Measurements from ENCODE around the gene WDR46. TPM values are rescaled to one million over a fixed set of nuclear protein-coding genes. Genes with fewer than 3 reads are reported as not detected.

WDR46 gene
- total RNA-seq, 1 donor from 2014 or later, result 63.7 TPM

DNA sequence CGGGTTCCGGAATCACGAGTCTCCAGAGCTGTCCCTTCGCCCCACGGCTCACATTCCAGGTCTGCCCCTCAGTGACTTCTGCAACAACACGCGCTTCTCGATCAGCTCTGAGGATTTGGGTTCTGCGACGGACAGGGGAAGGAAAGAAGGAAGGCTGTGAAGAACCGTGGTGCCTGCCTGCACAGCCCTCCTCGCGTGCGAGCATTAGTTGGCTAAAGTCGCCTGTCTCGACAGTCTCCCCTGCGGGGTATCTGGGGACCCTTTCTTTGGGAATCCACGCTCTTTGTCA is 40.5 kb downstream of the WDR46 start:
- no peaks in the 10 kb centered on the region for H3K9me3 ChIP-seq (ENCODE audit: insufficient read depth, low read depth, low read length)
- no peak for FAIRE-seq
- H4K20me1 ChIP-seq (ENCODE audit: insufficient read depth, low read length), result peaks cover 3% of the 10 kb centered on the region
- H2AFZ ChIP-seq (ENCODE audit: low read depth, low read length), result peak overlapping the region; percentile 83
- peak overlapping the region; percentile 99 for H3K4me2 ChIP-seq (ENCODE audit: low read length)
- Mint-ChIP-seq H3K4me1 (ENCODE audit: low read depth, unreplicated experiment) (peaks cover 26% of the 10 kb centered on the region), H3K4me3 (ENCODE audit: unreplicated experiment) (peak overlapping the region; percentile 84), H3K27me3 (ENCODE audit: low read depth, unreplicated experiment) (peaks cover 3% of the 10 kb centered on the region), H3K9me3 (ENCODE audit: unreplicated experiment) (peaks cover 4% of the 10 kb centered on the region), H3K27ac (ENCODE audit: unreplicated experiment) (peak overlapping the region; percentile 77), H3K36me3 (ENCODE audit: low read depth, unreplicated experiment) (peaks cover 8% of the 10 kb centered on the region)
- DNase-seq (ENCODE audit: low read depth), result peak; percentile 25
- peaks cover 6% of the 10 kb centered on the region for H3K36me3 ChIP-seq (ENCODE audit: insufficient read depth, low read length)
- peaks cover 31% of the 10 kb centered on the region for H3K4me1 ChIP-seq (ENCODE audit: insufficient read depth, low read length)
- H3K27me3 ChIP-seq (ENCODE audit: insufficient read depth, low read length), result no peaks in the 10 kb centered on the region
- H3K79me2 ChIP-seq (ENCODE audit: insufficient read depth, low read length), result no peaks in the 10 kb centered on the region
- H3K9ac ChIP-seq (ENCODE audit: low read length), result peak overlapping the region; percentile 87
- H3K27ac ChIP-seq (ENCODE audit: low read depth, low read length), result peak overlapping the region; percentile 73
- no peak for TF ChIP-seq EZH2 (IDR thresholded peaks at IDR 0.05; ENCODE audit: insufficient read depth, low read length)
- TF ChIP-seq, protein P1, sequence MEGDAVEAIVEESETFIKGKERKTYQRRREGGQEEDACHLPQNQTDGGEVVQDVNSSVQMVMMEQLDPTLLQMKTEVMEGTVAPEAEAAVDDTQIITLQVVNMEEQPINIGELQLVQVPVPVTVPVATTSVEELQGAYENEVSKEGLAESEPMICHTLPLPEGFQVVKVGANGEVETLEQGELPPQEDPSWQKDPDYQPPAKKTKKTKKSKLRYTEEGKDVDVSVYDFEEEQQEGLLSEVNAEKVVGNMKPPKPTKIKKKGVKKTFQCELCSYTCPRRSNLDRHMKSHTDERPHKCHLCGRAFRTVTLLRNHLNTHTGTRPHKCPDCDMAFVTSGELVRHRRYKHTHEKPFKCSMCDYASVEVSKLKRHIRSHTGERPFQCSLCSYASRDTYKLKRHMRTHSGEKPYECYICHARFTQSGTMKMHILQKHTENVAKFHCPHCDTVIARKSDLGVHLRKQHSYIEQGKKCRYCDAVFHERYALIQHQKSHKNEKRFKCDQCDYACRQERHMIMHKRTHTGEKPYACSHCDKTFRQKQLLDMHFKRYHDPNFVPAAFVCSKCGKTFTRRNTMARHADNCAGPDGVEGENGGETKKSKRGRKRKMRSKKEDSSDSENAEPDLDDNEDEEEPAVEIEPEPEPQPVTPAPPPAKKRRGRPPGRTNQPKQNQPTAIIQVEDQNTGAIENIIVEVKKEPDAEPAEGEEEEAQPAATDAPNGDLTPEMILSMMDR (IDR thresholded peaks at IDR 0.05; ENCODE audit: insufficient read depth, low read depth, low read length), result peak; percentile 9
- peak overlapping the region; percentile 68 for H3K4me3 ChIP-seq (ENCODE audit: insufficient read depth, low read depth, low read length)

GRCh38 chr6:33247977-33248642 is 40.9 kb downstream of the WDR46 start:
- H3K9ac ChIP-seq (ENCODE audit: low read length), result peak overlapping the region; percentile 87
- H3K4me1 ChIP-seq (ENCODE audit: insufficient read depth, low read length), result peaks cover 31% of the 10 kb centered on the region
- no peaks in the 10 kb centered on the region for H3K9me3 ChIP-seq (ENCODE audit: insufficient read depth, low read depth, low read length)
- Mint-ChIP-seq H3K36me3 (ENCODE audit: low read depth, unreplicated experiment) (peaks cover 8% of the 10 kb centered on the region), H3K4me1 (ENCODE audit: low read depth, unreplicated experiment) (peaks cover 26% of the 10 kb centered on the region), H3K4me3 (ENCODE audit: unreplicated experiment) (peak overlapping the region; percentile 84), H3K27me3 (ENCODE audit: low read depth, unreplicated experiment) (peaks cover 3% of the 10 kb centered on the region), H3K27ac (ENCODE audit: unreplicated experiment) (peak overlapping the region; percentile 77), H3K9me3 (ENCODE audit: unreplicated experiment) (peaks cover 4% of the 10 kb centered on the region)
- H3K4me3 ChIP-seq (ENCODE audit: insufficient read depth, low read depth, low read length), result peak overlapping the region; percentile 68
- TF ChIP-seq, protein P1 (IDR thresholded peaks at IDR 0.05; ENCODE audit: insufficient read depth, low read depth, low read length), result peak; percentile 72
- TF ChIP-seq EZH2 (IDR thresholded peaks at IDR 0.05; ENCODE audit: insufficient read depth, low read length), result no peak
- peaks cover 3% of the 10 kb centered on the region for H4K20me1 ChIP-seq (ENCODE audit: insufficient read depth, low read length)
- no peaks in the 10 kb centered on the region for H3K79me2 ChIP-seq (ENCODE audit: insufficient read depth, low read length)
- peak overlapping the region; percentile 99 for H3K4me2 ChIP-seq (ENCODE audit: low read length)
- H3K27ac ChIP-seq (ENCODE audit: low read depth, low read length), result peak overlapping the region; percentile 73
- H2AFZ ChIP-seq (ENCODE audit: low read depth, low read length), result peak overlapping the region; percentile 86
- peaks cover 6% of the 10 kb centered on the region for H3K36me3 ChIP-seq (ENCODE audit: insufficient read depth, low read length)
- DNase-seq (ENCODE audit: low read depth) (peak; percentile 52), FAIRE-seq (no peak)
- H3K27me3 ChIP-seq (ENCODE audit: insufficient read depth, low read length), result peaks cover 2% of the 10 kb centered on the region

GRCh38 chr6:33243476-33243875 is 45.6 kb downstream of the WDR46 start:
- Mint-ChIP-seq H3K4me1 (ENCODE audit: low read depth, unreplicated experiment) (no peaks in the 10 kb centered on the region), H3K27ac (ENCODE audit: unreplicated experiment) (no peak overlapping the region), H3K36me3 (ENCODE audit: low read depth, unreplicated experiment) (no peaks in the 10 kb centered on the region), H3K4me3 (ENCODE audit: unreplicated experiment) (no peak overlapping the region), H3K9me3 (ENCODE audit: unreplicated experiment) (peaks cover 3% of the 10 kb centered on the region), H3K27me3 (ENCODE audit: low read depth, unreplicated experiment) (peaks cover 23% of the 10 kb centered on the region)
- Histone ChIP-seq H3K9me3 (ENCODE audit: insufficient read depth, low read depth, low read length) (no peaks in the 10 kb centered on the region), H4K20me1 (ENCODE audit: insufficient read depth, low read length) (no peaks in the 10 kb centered on the region), H3K4me1 (ENCODE audit: insufficient read depth, low read length) (peaks cover 6% of the 10 kb centered on the region), H3K36me3 (ENCODE audit: insufficient read depth, low read length) (no peaks in the 10 kb centered on the region), H3K4me3 (ENCODE audit: insufficient read depth, low read depth, low read length) (no peak overlapping the region), H3K9ac (ENCODE audit: low read length) (no peak overlapping the region), H3K27me3 (ENCODE audit: insufficient read depth, low read length) (peaks cover 13% of the 10 kb centered on the region), H3K27ac (ENCODE audit: low read depth, low read length) (no peak overlapping the region), H2AFZ (ENCODE audit: low read depth, low read length) (no peak overlapping the region), H3K4me2 (ENCODE audit: low read length) (no peak overlapping the region), H3K79me2 (ENCODE audit: insufficient read depth, low read length) (no peaks in the 10 kb centered on the region)
- FAIRE-seq, result no peak
- TF ChIP-seq, protein P1 (IDR thresholded peaks at IDR 0.05; ENCODE audit: insufficient read depth, low read depth, low read length), result no peak
- TF ChIP-seq EZH2 (IDR thresholded peaks at IDR 0.05; ENCODE audit: insufficient read depth, low read length), result no peak
- DNase-seq (ENCODE audit: low read depth), result no peak
